Activated CD4-positive, alpha-beta T cell treated with anti-CD3 and anti-CD28 coated beads for 36 hours (primary cell): ENCODE measurements around the gene BARX2. TPM values are rescaled to one million over a fixed set of nuclear protein-coding genes. Genes with fewer than 3 reads are reported as not detected.

ENCODE experiments used
- ATAC-seq: fragments of 200-7000 bp; cut with Tn5 transposase; one replicate; pipeline ENCODE4 v1.10.0; 2021; ENCODE audit warnings: mild to moderate bottlenecking, moderate library complexity
- CTCF ChIA-PET: fragments of 350-600 bp; sonication (Branson Sonifier 250); formaldehyde crosslinking; loops from one replicate; lab custom pipeline; 2021; ENCODE audit warnings: antibody characterized with exemption; lab: Charles Lee
- POLR2A ChIA-PET: fragments of 350-600 bp; sonication (Branson Sonifier 250); formaldehyde crosslinking; loops from one replicate; lab custom pipeline; 2021; ENCODE audit warnings: antibody characterized with exemption, inconsistent platforms; lab: Charles Lee
- DNase-seq: peaks from one replicate; pipeline ENCODE4 v3.0.0-alpha.2; 2020
- H3K27ac Mint-ChIP-seq: one replicate; pipeline ENCODE4 v1.8.0; 2021; ENCODE audit warnings: mixed read lengths
- H3K27me3 Mint-ChIP-seq: one replicate; pipeline ENCODE4 v1.8.0; 2021; ENCODE audit warnings: mixed read lengths
- H3K36me3 Mint-ChIP-seq: one replicate; pipeline ENCODE4 v1.8.0; 2021; ENCODE audit warnings: low read depth, mixed read lengths
- H3K4me1 Mint-ChIP-seq: one replicate; pipeline ENCODE4 v1.8.0; 2021; ENCODE audit warnings: mixed read lengths
- H3K4me3 Mint-ChIP-seq: one replicate; pipeline ENCODE4 v1.8.0; 2021; ENCODE audit warnings: mild to moderate bottlenecking, moderate library complexity, mixed read lengths
- H3K9me3 Mint-ChIP-seq: one replicate; pipeline ENCODE4 v1.8.0; 2021; ENCODE audit warnings: low read depth, mixed read lengths
- intact Hi-C, 2 experiments: fragments of 100-400 bp; cut with DNase I in 1 of 2; cut with micrococcal nuclease in 1 of 2; formaldehyde crosslinking; loops; one replicate each; pipeline versions ENCODE4 v1.14.2 to v1.15.1; 2022 to 2024; cut with DNase I, micrococcal nuclease
- total RNA-seq, 2 experiments: library from RNA; stranded (reverse); gene quantifications; one replicate each; pipeline ENCODE4 v1.2.3, GENCODE V29; 2021

Gene BARX2
- total RNA-seq, 2 experiments from 2014 or later: 0.89 to 1.3 TPM

GRCh38 chr11:129457321-129457720 lies 81.7 kb downstream of the BARX2 start:
- CTCF ChIA-PET: no interaction called here
- no peaks in the 10 kb centered on the region for H3K4me1 Mint-ChIP-seq
- intact Hi-C loops: no loop called here
- H3K27me3 Mint-ChIP-seq: peaks cover 9% of the 10 kb centered on the region
- H3K36me3 Mint-ChIP-seq: no peaks in the 10 kb centered on the region
- DNase-seq (no peak), ATAC-seq (no peak)
- H3K9me3 Mint-ChIP-seq: peaks cover 1% of the 10 kb centered on the region
- H3K4me3 Mint-ChIP-seq: no peak overlapping the region
- POLR2A ChIA-PET: no interaction called here
- H3K27ac Mint-ChIP-seq: no peak overlapping the region

- ChIA-PET POLR2A (no interaction called here), CTCF (no interaction called here)
- peaks cover 11% of the 10 kb centered on the region for H3K27me3 Mint-ChIP-seq
- no peak for ATAC-seq
- H3K9me3 Mint-ChIP-seq: peaks cover 6% of the 10 kb centered on the region
- no peaks in the 10 kb centered on the region for H3K36me3 Mint-ChIP-seq
- intact Hi-C loops: no loop called here
- H3K27ac Mint-ChIP-seq: no peak overlapping the region
- no peaks in the 10 kb centered on the region for H3K4me1 Mint-ChIP-seq
- no peak for DNase-seq
- H3K4me3 Mint-ChIP-seq: no peak overlapping the region
Observed at GRCh38 chr11:129458278-129458677, 82.6 kb downstream of the BARX2 start.

GRCh38 chr11:129458756-129459535 lies 83.3 kb downstream of the BARX2 start:
- no peak for DNase-seq
- Mint-ChIP-seq H3K36me3 (no peaks in the 10 kb centered on the region), H3K27ac (no peak overlapping the region), H3K4me1 (no peaks in the 10 kb centered on the region), H3K27me3 (peaks cover 11% of the 10 kb centered on the region), H3K9me3 (peaks cover 7% of the 10 kb centered on the region), H3K4me3 (no peak overlapping the region)
- CTCF ChIA-PET: no interaction called here
- intact Hi-C loops: no loop called here
- POLR2A ChIA-PET: no interaction called here
- ATAC-seq: no peak

GRCh38 chr11:129460714-129461113 lies 85.1 kb downstream of the BARX2 start:
- Mint-ChIP-seq H3K27me3 (peaks cover 13% of the 10 kb centered on the region), H3K36me3 (no peaks in the 10 kb centered on the region), H3K27ac (no peak overlapping the region), H3K4me1 (no peaks in the 10 kb centered on the region), H3K9me3 (peaks cover 7% of the 10 kb centered on the region), H3K4me3 (no peak overlapping the region)
- intact Hi-C loops: no loop called here
- ATAC-seq: no peak
- DNase-seq: no peak
- ChIA-PET POLR2A (no interaction called here), CTCF (no interaction called here)

GRCh38 chr11:129484068-129484467 lies 108.4 kb downstream of the BARX2 start:
- POLR2A ChIA-PET: no interaction called here
- Mint-ChIP-seq H3K4me1 (no peaks in the 10 kb centered on the region), H3K4me3 (no peak overlapping the region)

GRCh38 chr11:129489249-129489648 lies 113.6 kb downstream of the BARX2 start:
- H3K4me1 Mint-ChIP-seq: no peaks in the 10 kb centered on the region
- H3K27me3 Mint-ChIP-seq: peaks cover 15% of the 10 kb centered on the region
- H3K4me3 Mint-ChIP-seq: no peak overlapping the region

More at GRCh38 chr11:129484068-129484467, 108.4 kb downstream of the BARX2 start:
- Mint-ChIP-seq H3K27me3 (peaks cover 8% of the 10 kb centered on the region), H3K27ac (no peak overlapping the region), H3K9me3 (no peaks in the 10 kb centered on the region), H3K36me3 (no peaks in the 10 kb centered on the region)
- DNase-seq: no peak
- no peak for ATAC-seq
- intact Hi-C loops: no loop called here
- CTCF ChIA-PET: interaction anchor here (1.0 kb wide), 1 partner anchor 211 kb away, joined by 4 read pairs; no protein-coding TSS in a partner anchor

GRCh38 chr11:129490004-129490403 lies 114.4 kb downstream of the BARX2 start:
- DNase-seq (no peak), ATAC-seq (no peak)
- Mint-ChIP-seq H3K27ac (no peak overlapping the region), H3K27me3 (peaks cover 19% of the 10 kb centered on the region), H3K9me3 (no peaks in the 10 kb centered on the region), H3K36me3 (no peaks in the 10 kb centered on the region), H3K4me3 (no peak overlapping the region), H3K4me1 (no peaks in the 10 kb centered on the region)
- intact Hi-C loops: no loop called here
- ChIA-PET CTCF (no interaction called here), POLR2A (no interaction called here)

More at GRCh38 chr11:129489249-129489648, 113.6 kb downstream of the BARX2 start:
- DNase-seq: no peak
- Mint-ChIP-seq H3K9me3 (no peaks in the 10 kb centered on the region), H3K36me3 (no peaks in the 10 kb centered on the region), H3K27ac (no peak overlapping the region)
- POLR2A ChIA-PET: no interaction called here
- no peak for ATAC-seq
- intact Hi-C loops: no loop called here
- CTCF ChIA-PET: no interaction called here

GRCh38 chr11:129493746-129494145 lies 118.1 kb downstream of the BARX2 start:
- ChIA-PET POLR2A (no interaction called here), CTCF (no interaction called here)
- intact Hi-C loops: no loop called here
- Mint-ChIP-seq H3K36me3 (no peaks in the 10 kb centered on the region), H3K4me3 (no peak overlapping the region), H3K27me3 (peaks cover 14% of the 10 kb centered on the region), H3K27ac (no peak overlapping the region), H3K9me3 (no peaks in the 10 kb centered on the region), H3K4me1 (no peaks in the 10 kb centered on the region)
- DNase-seq (no peak), ATAC-seq (no peak)

Other genes with a start within 250 kb of the BARX2 start
- 1 to 10 TPM; 8.1 to 8.9 TPM for gene ARHGAP32, start 183.5 kb upstream of the BARX2 start, total RNA-seq